H1 (cell line): ENCODE data around the gene LLPH. TPM values are rescaled to one million over a fixed set of nuclear protein-coding genes. Genes with fewer than 3 reads are reported as not detected.

Experiments used
- CTCF ChIA-PET: fragments of 300-600 bp; sonication (Branson Sonifier 250); formaldehyde crosslinking; loops from one replicate; lab custom pipeline; 2021; ENCODE audit not compliant: partially characterized antibody; lab: Charles Lee
- POLR2A ChIA-PET: fragments of 300-600 bp; sonication (Branson Sonifier 250); formaldehyde crosslinking; loops from one replicate; lab custom pipeline; 2021; ENCODE audit warnings: inconsistent platforms; ENCODE audit not compliant: partially characterized antibody; lab: Charles Lee
- DNase-seq, 2 experiments: peaks; one replicate each; pipeline versions ENCODE4 v3.0.0 to v3.0.0-alpha.2; 2010 to 2022; ENCODE audit warnings: low spot score in 2 of 2, low read depth in 1 of 2, mixed read lengths in 1 of 2
- FAIRE-seq: peaks from 2 replicates; lab custom pipeline; 2011; peaks lifted over from hg19 to GRCh38; lab: Jason Lieb, UNC
- H2AFZ ChIP-seq: 2 replicates; pipeline ENCODE4 v1.8.1; 2012; ENCODE audit warnings: low read length, inconsistent platforms
- H2AK5ac ChIP-seq: 2 replicates; pipeline ENCODE4 v1.6.1; 2013; ENCODE audit warnings: low read depth, low read length
- H2BK120ac ChIP-seq: replicated peaks from 2 replicates; pipeline ENCODE3; 2013; ENCODE audit warnings: low read depth, low read length, inconsistent platforms
- H2BK12ac ChIP-seq: 2 replicates; pipeline ENCODE4 v1.6.1; 2013; ENCODE audit warnings: low read depth, low read length
- H2BK15ac ChIP-seq: 2 replicates; pipeline ENCODE4 v1.6.1; 2013; ENCODE audit warnings: low read length
- H2BK20ac ChIP-seq: 2 replicates; pipeline ENCODE4 v1.6.1; 2013; ENCODE audit warnings: low read length
- H2BK5ac ChIP-seq: 2 replicates; pipeline ENCODE4 v1.6.1; 2013; ENCODE audit warnings: low read depth, low read length
- H3K14ac ChIP-seq: 2 replicates; pipeline ENCODE4 v1.6.1; 2013; ENCODE audit warnings: inconsistent platforms; ENCODE audit not compliant: insufficient read length
- H3K18ac ChIP-seq: 2 replicates; pipeline ENCODE4 v1.6.1; 2013; ENCODE audit warnings: low read length; ENCODE audit errors: extremely low read depth
- H3K23ac ChIP-seq: 2 replicates; pipeline ENCODE4 v1.6.1; 2013; ENCODE audit warnings: inconsistent platforms; ENCODE audit not compliant: insufficient read length
- H3K23me2 ChIP-seq: 2 replicates; pipeline ENCODE4 v1.6.1; 2013; ENCODE audit warnings: low read depth, low read length
- H3K27ac ChIP-seq: 2 replicates; pipeline ENCODE4 v1.6.1; 2011; ENCODE audit warnings: low read depth, low read length, inconsistent platforms
- H3K27me3 ChIP-seq, 4 experiments: replicated peaks in 1 of 4; 1 replicate in 1 of 4; 2 replicates in 3 of 4; pipeline versions ENCODE4 v1.6.1 to v1.8.1; 2011 to 2013; ENCODE audit warnings: low read length in 3 of 4, mild to moderate bottlenecking in 3 of 4, inconsistent platforms in 2 of 4, mixed read lengths in 2 of 4, moderate library complexity in 1 of 4; ENCODE audit not compliant: control insufficient read depth in 3 of 4, insufficient read depth in 3 of 4; ENCODE audit errors: extremely low read depth in 1 of 4
- H3K36me3 ChIP-seq, 4 experiments: 2 replicates each; pipeline versions ENCODE4 v1.6.1 to v1.8.1; 2011 to 2013; ENCODE audit warnings: mild to moderate bottlenecking in 4 of 4, low read length in 3 of 4, moderate library complexity in 2 of 4, control low read depth in 1 of 4, inconsistent platforms in 1 of 4; ENCODE audit not compliant: insufficient read depth in 4 of 4, control insufficient read depth in 2 of 4
- H3K4ac ChIP-seq: replicated peaks from 2 replicates; pipeline ENCODE3; 2013; ENCODE audit warnings: low read length, low read depth, mixed read lengths, inconsistent platforms; ENCODE audit not compliant: insufficient read length
- H3K4me1 ChIP-seq, 4 experiments: replicated peaks in 1 of 4; 1 replicate in 1 of 4; 2 replicates in 3 of 4; pipeline versions ENCODE4 v1.6.1 to v1.8.1; 2011 to 2013; ENCODE audit warnings: low read length in 3 of 4, inconsistent platforms in 2 of 4, mixed read lengths in 1 of 4; ENCODE audit not compliant: insufficient read depth in 4 of 4, control insufficient read depth in 3 of 4
- H3K4me2 ChIP-seq, 2 experiments: 2 replicates each; pipeline versions ENCODE4 v1.6.1 to v1.8.1; 2011 to 2013; ENCODE audit warnings: low read depth in 2 of 2, low read length in 2 of 2, control low read depth in 1 of 2, inconsistent platforms in 1 of 2, mild to moderate bottlenecking in 1 of 2; ENCODE audit not compliant: insufficient read depth in 1 of 2
- H3K4me3 ChIP-seq, 4 experiments: fragments of 200-600, 300-600 bp in 1 of 4; sonication (generic), shearing (Covaris generic), sonication (Bioruptor Twin) in 1 of 4; 2 replicates each; pipeline versions ENCODE4 v1.5.1 to v1.8.1; 2011 to 2016; ENCODE audit warnings: low read length in 4 of 4, low read depth in 3 of 4, control low read depth in 2 of 4, inconsistent platforms in 2 of 4, mild to moderate bottlenecking in 2 of 4, mixed read lengths in 1 of 4, moderate library complexity in 1 of 4; ENCODE audit not compliant: insufficient read depth in 2 of 4; ENCODE audit errors: extremely low read depth in 1 of 4
- H3K56ac ChIP-seq: replicated peaks from 2 replicates; pipeline ENCODE3; 2013; ENCODE audit warnings: low read depth, mild to moderate bottlenecking, mixed read lengths, low read length, inconsistent platforms; ENCODE audit not compliant: insufficient read length
- H3K79me1 ChIP-seq: 2 replicates; pipeline ENCODE4 v1.6.1; 2013; ENCODE audit warnings: low read depth, low read length, control low read depth
- H3K79me2 ChIP-seq, 2 experiments: 2 replicates each; pipeline versions ENCODE4 v1.6.1 to v1.8.1; 2012 to 2013; ENCODE audit warnings: low read length in 2 of 2, mild to moderate bottlenecking in 2 of 2, inconsistent platforms in 1 of 2; ENCODE audit not compliant: insufficient read depth in 2 of 2, control insufficient read depth in 1 of 2
- H3K9ac ChIP-seq, 4 experiments: replicated peaks in 1 of 4; 1 replicate in 1 of 4; 2 replicates in 3 of 4; pipeline versions ENCODE4 v1.6.1 to v1.8.1; 2011 to 2013; ENCODE audit warnings: low read depth in 3 of 4, low read length in 3 of 4, control low read depth in 2 of 4, mild to moderate bottlenecking in 2 of 4, moderate library complexity in 2 of 4, inconsistent platforms in 1 of 4; ENCODE audit errors: extremely low read depth in 1 of 4
- H3K9me3 ChIP-seq, 2 experiments: 2 replicates each; pipeline versions ENCODE4 v1.6.1 to v1.8.1; 2012 to 2013; ENCODE audit warnings: mild to moderate bottlenecking in 2 of 2, moderate library complexity in 2 of 2, control low read depth in 1 of 2, inconsistent platforms in 1 of 2, low read depth in 1 of 2, low read length in 1 of 2, mixed read lengths in 1 of 2; ENCODE audit not compliant: insufficient read depth in 2 of 2
- H4K20me1 ChIP-seq, 2 experiments: replicated peaks in 1 of 2; 2 replicates each; pipeline versions ENCODE3 to v1.8.1; 2011 to 2013; ENCODE audit warnings: inconsistent platforms in 2 of 2, low read length in 2 of 2, mild to moderate bottlenecking in 1 of 2; ENCODE audit not compliant: insufficient read depth in 2 of 2, control insufficient read depth in 1 of 2
- H4K5ac ChIP-seq: 2 replicates; pipeline ENCODE4 v1.6.1; 2013; ENCODE audit warnings: low read length, low read depth, mixed read lengths, inconsistent platforms; ENCODE audit not compliant: insufficient read length
- H4K8ac ChIP-seq: 2 replicates; pipeline ENCODE4 v1.8.0; 2013; ENCODE audit warnings: mild to moderate bottlenecking, moderate library complexity, low read length, inconsistent platforms; ENCODE audit not compliant: insufficient read depth; ENCODE audit errors: extremely low read depth
- H4K91ac ChIP-seq: replicated peaks from 2 replicates; pipeline ENCODE3; 2013; ENCODE audit warnings: low read length, mixed read lengths, inconsistent platforms; ENCODE audit not compliant: insufficient read length
- CHD1 ChIP-seq: IDR thresholded peaks from 2 replicates; pipeline ENCODE4 v1.6.1; 2012; ENCODE audit warnings: low read depth, low read length, improper control_type of control experiment
- EZH2 ChIP-seq: fragments of 200-600 bp; sonication (generic); IDR thresholded peaks from 2 replicates; pipeline ENCODE4 v1.7.1; 2012; ENCODE audit warnings: low read depth, mild to moderate bottlenecking, moderate library complexity, low read length, inconsistent platforms; ENCODE audit not compliant: severe bottlenecking
- FOSL1 ChIP-seq: IDR thresholded peaks from 2 replicates; pipeline ENCODE4 v1.6.1; 2011; ENCODE audit warnings: mild to moderate bottlenecking, low read depth, low read length, moderate library complexity; ENCODE audit not compliant: insufficient read depth
- GABPA ChIP-seq: IDR thresholded peaks from 2 replicates; pipeline ENCODE4 v1.6.1; 2011; ENCODE audit warnings: mild to moderate bottlenecking, low read length, moderate library complexity, borderline replicate concordance; ENCODE audit not compliant: insufficient read depth
- JUND ChIP-seq: IDR thresholded peaks from 2 replicates; pipeline ENCODE4 v1.6.1; 2011; ENCODE audit warnings: mild to moderate bottlenecking, improper control_type of control experiment, low read length
- KDM4A ChIP-seq: IDR thresholded peaks from one replicate; pipeline ENCODE4 v1.7.1; 2012; ENCODE audit warnings: low read depth, mild to moderate bottlenecking, moderate library complexity, low read length, inconsistent platforms; ENCODE audit not compliant: severe bottlenecking
- MAFK ChIP-seq: IDR thresholded peaks from 2 replicates; pipeline ENCODE4 v1.6.1; 2012; ENCODE audit warnings: low read depth, mild to moderate bottlenecking, improper control_type of control experiment, low read length
- MAX ChIP-seq: IDR thresholded peaks from 2 replicates; pipeline ENCODE4 v1.6.1; 2012; ENCODE audit warnings: inconsistent platforms
- POLR2A ChIP-seq, 2 experiments: IDR thresholded peaks; 1 replicate in 1 of 2; 2 replicates in 1 of 2; pipeline ENCODE4 v1.6.1; 2011; ENCODE audit warnings: low read depth in 2 of 2, low read length in 2 of 2, mild to moderate bottlenecking in 2 of 2; ENCODE audit errors: control extremely low read depth in 1 of 2
- POLR2AphosphoS5 ChIP-seq: IDR thresholded peaks from 2 replicates; pipeline ENCODE4 v1.6.1; 2011; ENCODE audit warnings: low read depth, low read length
- RAD21 ChIP-seq, 2 experiments: IDR thresholded peaks in 1 of 2; conservative IDR thresholded peaks in 1 of 2; 2 replicates each; pipeline ENCODE4 v1.6.1; 2011; ENCODE audit warnings: low read depth in 2 of 2, low read length in 2 of 2, improper control_type of control experiment in 1 of 2, inconsistent platforms in 1 of 2, mild to moderate bottlenecking in 1 of 2, moderate library complexity in 1 of 2
- SP2 ChIP-seq: IDR thresholded peaks from 2 replicates; pipeline ENCODE4 v1.6.1; 2012; ENCODE audit warnings: mild to moderate bottlenecking, low read length, inconsistent platforms
- USF2 ChIP-seq: IDR thresholded peaks from 2 replicates; pipeline ENCODE4 v1.6.1; 2011; ENCODE audit warnings: low read length, improper control_type of control experiment
- WGBS, 2 experiments: shearing (Covaris generic) in 1 of 2; methylation state at CpG; one replicate each; pipeline versions ENCODE4 v1.1.6 to v1.1.7; 2013 to 2015; ENCODE audit warnings: low lambda C conversion rate in 2 of 2, mixed read lengths in 2 of 2, inconsistent platforms in 1 of 2, low coverage in 1 of 2, missing lambda C conversion rate in 1 of 2; ENCODE audit not compliant: insufficient replicate concordance in 2 of 2, insufficient coverage in 1 of 2, insufficient read length in 1 of 2; ENCODE audit errors: extremely low coverage in 1 of 2, missing lambda C conversion rate in 1 of 2; 5-methylcytosine and 5-hydroxymethylcytosine counted together
- polyA plus RNA-seq, 7 experiments: library from polyadenylated mRNA; depleted of rRNA in 3 of 7; stranded (reverse) in 5 of 7; unstranded in 2 of 7; fragments of >200 nt in 5 of 7; fragments of 200-250 nt in 2 of 7; gene quantifications; 1 replicate in 5 of 7; 2 replicates in 1 of 7; 4 replicates in 1 of 7; pipeline versions ENCODE4 v1.2.1 to v1.2.3, GENCODE V29; 2011 to 2013; ENCODE audit warnings: missing spikeins in 2 of 7, mixed read lengths in 2 of 7
- total RNA-seq: library from RNA; stranded (reverse); fragmentation: NEBNext Ultra II Directional; extraction: Animal tissue kit (Norgen Biotek cat#: 25700); gene quantifications from 2 replicates; pipeline ENCODE4 v1.2.1, GENCODE V29; 2021

The LLPH gene
- total and polyA plus RNA-seq, 2 of the 8 experiments (the other 6 are each of a cell fraction or from before 2014, with no cell fraction given), result 2.3 to 31.3 TPM

GRCh38 chr12:66160704-66161103, 30.2 kb upstream of the LLPH start:
- Histone ChIP-seq H2BK5ac (no peak overlapping the region), H4K91ac (no peak overlapping the region), H3K56ac (no peak overlapping the region), H3K4me2 (no peak overlapping the region), H3K4ac (no peak overlapping the region), H2BK12ac (no peak overlapping the region), H3K36me3 (no peaks in the 10 kb centered on the region; a peak in 2 of 8 replicates), H3K4me3 (no peak overlapping the region), H2BK15ac (no peak overlapping the region), H2BK20ac (no peak overlapping the region), H3K4me1 (no peaks in the 10 kb centered on the region), H3K9me3 (peaks cover 0 to 5% of the 10 kb centered on the region in 2 experiments; a peak in 2 of 4 replicates), H4K5ac (no peak overlapping the region), H3K79me2 (peaks cover 0 to 2% of the 10 kb centered on the region in 2 experiments; a peak in 2 of 4 replicates), H3K79me1 (no peaks in the 10 kb centered on the region), H3K9ac (no peak overlapping the region), H2BK120ac (no peak overlapping the region), H4K20me1 (no peaks in the 10 kb centered on the region), H3K27ac (no peak overlapping the region), H3K27me3 (no peaks in the 10 kb centered on the region), H3K14ac (no peak overlapping the region), H2AFZ (no peak overlapping the region), H3K23me2 (no peaks in the 10 kb centered on the region), H3K23ac (no peak overlapping the region), H3K18ac (no peak overlapping the region), H2AK5ac (no peak overlapping the region), H4K8ac (no peak overlapping the region)
- 89% methylated on average over 18 of the region's 28 CpGs; no CpG with 5 or more reads in 1 of the 2 experiments for whole genome bisulfite sequencing, 2 experiments
- CTCF ChIA-PET, result no interaction called here
- DNase-seq (no peak), FAIRE-seq (no peak)
- POLR2A ChIA-PET, result interaction anchor here (0.7 to 4.3 kb wide), 2 partner anchors 9 to 12 kb away, joined by 5 to 18 read pairs; partner anchors contain the start of gene TMBIM4
- no peak for TF ChIP-seq POLR2A (IDR thresholded peaks at IDR 0.05; ENCODE audit: control extremely low read depth in 1 of 2, low read depth in 2 of 2, low read length in 2 of 2)
- no peak for TF ChIP-seq KDM4A
- TF ChIP-seq GABPA, result no peak
- no peak for TF ChIP-seq POLR2AphosphoS5
- TF ChIP-seq CHD1, result no peak
- no peak for TF ChIP-seq FOSL1
- no peak for TF ChIP-seq JUND
- TF ChIP-seq SP2, result no peak
- no peak for TF ChIP-seq RAD21 (IDR thresholded peaks at IDR 0.05 in 1 of 2, conservative IDR thresholded peaks at IDR 0.05 in 1 of 2; ENCODE audit: low read depth in 2 of 2, low read length in 2 of 2)
- no peak for TF ChIP-seq USF2
- TF ChIP-seq MAX, result no peak
- TF ChIP-seq EZH2, result no peak
- no peak for TF ChIP-seq MAFK
